Activated naive CD8-positive, alpha-beta T cell treated with anti-CD3 and anti-CD28 coated beads, Interleukin-2, amount 10 ng/mL, durations not matched to agents 7 days and 5 days (primary cell): ENCODE data around the gene MEOX1. TPM values are rescaled to one million over a fixed set of nuclear protein-coding genes. Genes with fewer than 3 reads are reported as not detected.
"Not testable (repeated sequence)": the region's sequence is repeated elsewhere in the genome, so short reads cannot be mapped to it uniquely, and the experiment has no call there.

Experiments used
- ATAC-seq: fragments of 150-1000 bp; cut with Tn5 transposase; one replicate; pipeline ENCODE4 v1.10.0; 2021; ENCODE audit warnings: low read depth, moderate library complexity
- POLR2A ChIA-PET: fragments of 350-600 bp; sonication (Branson Sonifier 250); formaldehyde crosslinking; loops from one replicate; lab custom pipeline; 2021; ENCODE audit warnings: antibody characterized with exemption; lab: Charles Lee
- DNase-seq: peaks from one replicate; pipeline ENCODE4 v3.0.0; 2021
- H3K27ac Mint-ChIP-seq: one replicate; pipeline ENCODE4 v1.8.0; 2022; ENCODE audit warnings: mild to moderate bottlenecking, mixed read lengths
- H3K27me3 Mint-ChIP-seq: one replicate; pipeline ENCODE4 v1.8.0; 2022; ENCODE audit warnings: mild to moderate bottlenecking, moderate library complexity, mixed read lengths
- H3K36me3 Mint-ChIP-seq: one replicate; pipeline ENCODE4 v1.8.0; 2021; ENCODE audit warnings: mild to moderate bottlenecking, mixed read lengths
- H3K4me1 Mint-ChIP-seq: one replicate; pipeline ENCODE4 v1.8.0; 2021; ENCODE audit warnings: mixed read lengths
- H3K4me3 Mint-ChIP-seq: one replicate; pipeline ENCODE4 v1.8.0; 2022; ENCODE audit warnings: mild to moderate bottlenecking, moderate library complexity, mixed read lengths
- H3K9me3 Mint-ChIP-seq: one replicate; pipeline ENCODE4 v1.8.0; 2021; ENCODE audit warnings: mixed read lengths
- total RNA-seq, 2 experiments: library from RNA; stranded (reverse); gene quantifications; one replicate each; pipeline ENCODE4 v1.2.3, GENCODE V29; 2021

The MEOX1 gene
- total RNA-seq, 2 experiments from 2014 or later = 5.2 TPM

GRCh38 chr17:43694081-43694870, 32.6 kb upstream of the MEOX1 start:
- POLR2A ChIA-PET = no interaction called here
- Mint-ChIP-seq H3K4me1 (peaks cover 2% of the 10 kb centered on the region), H3K27me3 (peaks cover 7% of the 10 kb centered on the region), H3K4me3 (no peak overlapping the region), H3K36me3 (no peaks in the 10 kb centered on the region), H3K27ac (no peak overlapping the region), H3K9me3 (no peaks in the 10 kb centered on the region)
- ATAC-seq (peak; percentile 90), DNase-seq (peak; percentile 64)

- DNase-seq (no peak), ATAC-seq (no peak)
- Mint-ChIP-seq H3K27ac (no peak overlapping the region), H3K9me3 (no peaks in the 10 kb centered on the region), H3K36me3 (no peaks in the 10 kb centered on the region), H3K4me3 (no peak overlapping the region), H3K27me3 (peaks cover 4% of the 10 kb centered on the region), H3K4me1 (peaks cover 2% of the 10 kb centered on the region)
- POLR2A ChIA-PET = no interaction called here
Measured at GRCh38 chr17:43691317-43691693, 29.6 kb upstream of the MEOX1 start.

- DNase-seq (no peak), ATAC-seq (no peak)
- Mint-ChIP-seq H3K4me1 (peaks cover 2% of the 10 kb centered on the region), H3K27me3 (peaks cover 4% of the 10 kb centered on the region), H3K9me3 (no peaks in the 10 kb centered on the region), H3K27ac (no peak overlapping the region), H3K36me3 (no peaks in the 10 kb centered on the region), H3K4me3 (no peak overlapping the region)
- POLR2A ChIA-PET = no interaction called here
Measured at GRCh38 chr17:43690624-43691316, 29.0 kb upstream of the MEOX1 start.

GRCh38 chr17:43689814-43690213, 28.1 kb upstream of the MEOX1 start:
- POLR2A ChIA-PET = no interaction called here
- DNase-seq = no peak

GRCh38 chr17:43689131-43689530, 27.4 kb upstream of the MEOX1 start:
- POLR2A ChIA-PET = no interaction called here
- DNase-seq (no peak), ATAC-seq (no peak)
- H3K4me1 Mint-ChIP-seq = no peaks in the 10 kb centered on the region
- H3K4me3 Mint-ChIP-seq = no peak overlapping the region
- H3K36me3 Mint-ChIP-seq = no peaks in the 10 kb centered on the region
- H3K9me3 Mint-ChIP-seq = no peaks in the 10 kb centered on the region
- no peak overlapping the region for H3K27ac Mint-ChIP-seq
- H3K27me3 Mint-ChIP-seq = peaks cover 4% of the 10 kb centered on the region

More at GRCh38 chr17:43689814-43690213, 28.1 kb upstream of the MEOX1 start:
- Mint-ChIP-seq H3K4me1 (peaks cover 2% of the 10 kb centered on the region), H3K9me3 (no peaks in the 10 kb centered on the region), H3K27me3 (peaks cover 4% of the 10 kb centered on the region), H3K36me3 (no peaks in the 10 kb centered on the region), H3K27ac (no peak overlapping the region), H3K4me3 (no peak overlapping the region)
- no peak for ATAC-seq

GRCh38 chr17:43686957-43687356, 25.2 kb upstream of the MEOX1 start:
- H3K9me3 Mint-ChIP-seq, H3K27me3 Mint-ChIP-seq, ATAC-seq, DNase-seq, H3K36me3 Mint-ChIP-seq, H3K27ac Mint-ChIP-seq, H3K4me1 Mint-ChIP-seq, H3K4me3 Mint-ChIP-seq: not testable (repeated sequence)
- POLR2A ChIA-PET = interaction anchor here (0.6 kb wide), 1 partner anchor 65 kb away, joined by 3 read pairs; no protein-coding TSS in a partner anchor

GRCh38 chr17:43683928-43684653, 22.4 kb upstream of the MEOX1 start:
- no peak for ATAC-seq
- no peak for DNase-seq
- H3K36me3 Mint-ChIP-seq = no peaks in the 10 kb centered on the region
- H3K27ac Mint-ChIP-seq = no peak overlapping the region
- H3K4me3 Mint-ChIP-seq = no peak overlapping the region
- no peaks in the 10 kb centered on the region for H3K9me3 Mint-ChIP-seq
- POLR2A ChIA-PET = no interaction called here
- peaks cover 4% of the 10 kb centered on the region for H3K27me3 Mint-ChIP-seq
- no peaks in the 10 kb centered on the region for H3K4me1 Mint-ChIP-seq

GRCh38 chr17:43680461-43680860, 18.7 kb upstream of the MEOX1 start:
- H3K27me3 Mint-ChIP-seq = peaks cover 7% of the 10 kb centered on the region
- ATAC-seq = no peak
- no peak overlapping the region for H3K4me3 Mint-ChIP-seq
- DNase-seq = no peak
- H3K36me3 Mint-ChIP-seq = no peaks in the 10 kb centered on the region
- POLR2A ChIA-PET = no interaction called here
- peaks cover 7% of the 10 kb centered on the region for H3K4me1 Mint-ChIP-seq
- H3K9me3 Mint-ChIP-seq = no peaks in the 10 kb centered on the region
- no peak overlapping the region for H3K27ac Mint-ChIP-seq

- H3K27ac Mint-ChIP-seq = no peak overlapping the region
- peaks cover 10% of the 10 kb centered on the region for H3K27me3 Mint-ChIP-seq
- ATAC-seq (no peak), DNase-seq (no peak)
- peaks cover 7% of the 10 kb centered on the region for H3K4me1 Mint-ChIP-seq
- no peak overlapping the region for H3K4me3 Mint-ChIP-seq
- H3K36me3 Mint-ChIP-seq = no peaks in the 10 kb centered on the region
- POLR2A ChIA-PET = no interaction called here
- no peaks in the 10 kb centered on the region for H3K9me3 Mint-ChIP-seq
Measured at GRCh38 chr17:43679911-43680310, 18.2 kb upstream of the MEOX1 start.

GRCh38 chr17:43679401-43679800, 17.7 kb upstream of the MEOX1 start:
- Mint-ChIP-seq H3K27me3 (peaks cover 10% of the 10 kb centered on the region), H3K4me3 (no peak overlapping the region), H3K9me3 (no peaks in the 10 kb centered on the region), H3K36me3 (no peaks in the 10 kb centered on the region), H3K4me1 (peaks cover 7% of the 10 kb centered on the region), H3K27ac (no peak overlapping the region)
- POLR2A ChIA-PET = no interaction called here
- DNase-seq (no peak), ATAC-seq (no peak)

GRCh38 chr17:43676471-43676870, 14.7 kb upstream of the MEOX1 start:
- Mint-ChIP-seq H3K36me3 (no peaks in the 10 kb centered on the region), H3K9me3 (no peaks in the 10 kb centered on the region), H3K27ac (no peak overlapping the region), H3K4me3 (no peak overlapping the region), H3K4me1 (peaks cover 11% of the 10 kb centered on the region), H3K27me3 (peaks cover 8% of the 10 kb centered on the region)
- POLR2A ChIA-PET = interaction anchor here (0.7 kb wide), 1 partner anchor 214 kb away, joined by 3 read pairs; no protein-coding TSS in a partner anchor
- DNase-seq (no peak), ATAC-seq (no peak)

GRCh38 chr17:43674394-43674793, 12.7 kb upstream of the MEOX1 start:
- H3K27ac Mint-ChIP-seq = no peak overlapping the region
- ATAC-seq = no peak
- POLR2A ChIA-PET = interaction anchor here (1.6 kb wide), 1 partner anchor 98 kb away, joined by 5 read pairs; no protein-coding TSS in a partner anchor
- no peak overlapping the region for H3K4me3 Mint-ChIP-seq
- H3K4me1 Mint-ChIP-seq = peaks cover 17% of the 10 kb centered on the region
- no peaks in the 10 kb centered on the region for H3K9me3 Mint-ChIP-seq
- no peaks in the 10 kb centered on the region for H3K36me3 Mint-ChIP-seq
- H3K27me3 Mint-ChIP-seq = peaks cover 9% of the 10 kb centered on the region
- DNase-seq = no peak
